Activated CD4-positive, alpha-beta T cell treated with anti-CD3 and anti-CD28 coated beads for 1 hour (primary cell): ENCODE measurements around the gene TERT.
"Not testable (repeated sequence)": the region's sequence is repeated elsewhere in the genome, so short reads cannot be mapped to it uniquely, and the experiment has no call there.

Experiments
- DNase-seq: peaks from one replicate; pipeline ENCODE4 v3.0.0-alpha.2; 2020

TERT gene

GRCh38 chr5:1277781-1278180 is 17.1 kb downstream of the TERT start:
- no peak for DNase-seq

GRCh38 chr5:1277331-1277730 is 17.5 kb downstream of the TERT start:
- no peak for DNase-seq

GRCh38 chr5:1276930-1277329 is 17.9 kb downstream of the TERT start:
- no peak for DNase-seq

- DNase-seq: not testable (repeated sequence)
These were observed 19.2 kb downstream of the TERT start for GRCh38 chr5:1275397-1276391.

- DNase-seq: no peak
These were observed 20.4 kb downstream of the TERT start for GRCh38 chr5:1274471-1274870.

- no peak for DNase-seq
These were observed 21.1 kb downstream of the TERT start for GRCh38 chr5:1273745-1274144.

- DNase-seq: no peak
These were observed 22.7 kb downstream of the TERT start for GRCh38 chr5:1272201-1272600.

- DNase-seq: no peak
These were observed 23.6 kb downstream of the TERT start for GRCh38 chr5:1270933-1271914.

GRCh38 chr5:1270426-1270825 is 24.4 kb downstream of the TERT start:
- DNase-seq: no peak

GRCh38 chr5:1268666-1269065 is 26.2 kb downstream of the TERT start:
- no peak for DNase-seq

- DNase-seq: no peak
These were observed 26.8 kb downstream of the TERT start for GRCh38 chr5:1268056-1268455.

GRCh38 chr5:1267464-1267863 is 27.4 kb downstream of the TERT start:
- not testable (repeated sequence) for DNase-seq

- no peak for DNase-seq
These were observed 28.1 kb downstream of the TERT start for GRCh38 chr5:1266791-1267190.

- DNase-seq: no peak
These were observed 29.1 kb downstream of the TERT start for GRCh38 chr5:1265461-1266455.

GRCh38 chr5:1265026-1265425 is 29.8 kb downstream of the TERT start:
- DNase-seq: no peak

- no peak for DNase-seq
These were observed 30.7 kb downstream of the TERT start for GRCh38 chr5:1264211-1264610.

GRCh38 chr5:1262381-1262780 is 32.5 kb downstream of the TERT start:
- DNase-seq: no peak

GRCh38 chr5:1261643-1262042 is 33.2 kb downstream of the TERT start:
- DNase-seq: no peak

- no peak for DNase-seq
These were observed 34.9 kb downstream of the TERT start for GRCh38 chr5:1259806-1260480.

- no peak for DNase-seq
These were observed 37.0 kb downstream of the TERT start for GRCh38 chr5:1257841-1258240.

GRCh38 chr5:1257363-1257762 is 37.5 kb downstream of the TERT start:
- DNase-seq: no peak

- no peak for DNase-seq
These were observed 38.1 kb downstream of the TERT start for GRCh38 chr5:1256776-1257175.
